Measurements from ENCODE around the gene SPANXD. TPM values are rescaled to one million over a fixed set of nuclear protein-coding genes. Genes with fewer than 3 reads are reported as not detected.

SPANXD gene
- total and polyA plus RNA-seq, 2 donors from 2014 or later: not detected

DNA sequence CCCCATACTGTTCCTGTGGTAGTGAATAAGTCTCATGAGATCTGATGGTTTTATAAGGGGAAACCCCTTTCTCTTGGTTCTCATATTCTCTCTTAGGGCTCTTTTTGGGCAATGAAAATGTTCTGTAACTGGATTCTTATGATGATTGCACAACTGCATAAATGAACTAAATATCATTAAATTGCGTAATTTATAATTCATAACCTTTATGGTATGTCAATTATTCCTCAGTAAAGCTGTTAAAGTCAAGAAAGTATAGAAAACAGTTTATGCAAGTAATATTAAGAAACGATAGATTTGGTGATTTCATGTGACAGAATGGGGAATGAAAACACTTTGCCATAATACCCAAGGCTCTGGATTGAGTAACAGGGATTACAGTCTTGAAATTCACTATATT lies 33.5 kb upstream of the SPANXD start:
- Histone ChIP-seq H3K4me3 (ENCODE audit: low read length in 3 of 3) (no peak overlapping the region), H3K36me3 (ENCODE audit: control insufficient read depth in 2 of 3, insufficient read depth in 3 of 3, low read length in 3 of 3) (no peaks in the 10 kb centered on the region), H3K27me3 (ENCODE audit: control insufficient read depth, insufficient read depth, low read length) (no peaks in the 10 kb centered on the region), H3K9me3 (ENCODE audit: control insufficient read depth in 2 of 3, insufficient read depth in 1 of 3, low read length in 3 of 3) (no peaks in the 10 kb centered on the region), H3K9ac (ENCODE audit: low read length in 3 of 3) (no peak overlapping the region), H3K4me1 (ENCODE audit: control insufficient read depth in 2 of 3, insufficient read depth in 2 of 3, low read depth in 1 of 3, low read length in 3 of 3) (no peaks in the 10 kb centered on the region), H3K27ac (ENCODE audit: low read depth in 2 of 2, low read length in 2 of 2) (no peak overlapping the region)
- FAIRE-seq (no peak), DNase-seq (no peak)
- TF ChIP-seq, protein P1, sequence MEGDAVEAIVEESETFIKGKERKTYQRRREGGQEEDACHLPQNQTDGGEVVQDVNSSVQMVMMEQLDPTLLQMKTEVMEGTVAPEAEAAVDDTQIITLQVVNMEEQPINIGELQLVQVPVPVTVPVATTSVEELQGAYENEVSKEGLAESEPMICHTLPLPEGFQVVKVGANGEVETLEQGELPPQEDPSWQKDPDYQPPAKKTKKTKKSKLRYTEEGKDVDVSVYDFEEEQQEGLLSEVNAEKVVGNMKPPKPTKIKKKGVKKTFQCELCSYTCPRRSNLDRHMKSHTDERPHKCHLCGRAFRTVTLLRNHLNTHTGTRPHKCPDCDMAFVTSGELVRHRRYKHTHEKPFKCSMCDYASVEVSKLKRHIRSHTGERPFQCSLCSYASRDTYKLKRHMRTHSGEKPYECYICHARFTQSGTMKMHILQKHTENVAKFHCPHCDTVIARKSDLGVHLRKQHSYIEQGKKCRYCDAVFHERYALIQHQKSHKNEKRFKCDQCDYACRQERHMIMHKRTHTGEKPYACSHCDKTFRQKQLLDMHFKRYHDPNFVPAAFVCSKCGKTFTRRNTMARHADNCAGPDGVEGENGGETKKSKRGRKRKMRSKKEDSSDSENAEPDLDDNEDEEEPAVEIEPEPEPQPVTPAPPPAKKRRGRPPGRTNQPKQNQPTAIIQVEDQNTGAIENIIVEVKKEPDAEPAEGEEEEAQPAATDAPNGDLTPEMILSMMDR (IDR thresholded peaks at IDR 0.05; ENCODE audit: borderline replicate concordance, extremely low read depth, insufficient read depth): no peak
- intact Hi-C loops (cut with DNase I): no loop called here

DNA sequence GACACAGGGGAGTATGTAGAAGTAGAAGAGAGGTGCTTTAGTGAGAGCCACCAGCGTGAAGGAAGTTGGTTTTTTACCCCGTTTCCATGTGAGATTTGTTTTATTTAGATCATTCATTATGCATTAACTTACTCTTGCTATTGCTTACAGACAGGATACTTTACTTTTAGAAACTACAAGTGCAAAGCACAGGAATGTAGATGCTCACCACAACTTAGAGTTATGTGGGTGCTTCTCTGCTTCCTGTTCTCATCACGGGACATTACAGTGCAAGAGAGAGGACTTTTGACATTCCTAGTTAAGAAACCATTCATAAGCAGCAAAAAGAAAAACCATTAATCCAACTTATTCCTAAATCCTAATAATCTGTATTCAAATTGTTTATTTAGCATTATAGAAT lies 25.6 kb upstream of the SPANXD start:
- no peak overlapping the region for H3K9ac ChIP-seq (ENCODE audit: low read length in 3 of 3)
- TF ChIP-seq, protein P1 (IDR thresholded peaks at IDR 0.05; ENCODE audit: borderline replicate concordance, extremely low read depth, insufficient read depth): no peak
- DNase-seq (no peak), FAIRE-seq (no peak)
- H3K27ac ChIP-seq (ENCODE audit: low read depth in 2 of 2, low read length in 2 of 2): no peak overlapping the region
- H3K4me3 ChIP-seq (ENCODE audit: low read length in 3 of 3): no peak overlapping the region
- intact Hi-C loops (cut with DNase I): no loop called here
- H3K27me3 ChIP-seq (ENCODE audit: control insufficient read depth, insufficient read depth, low read length): no peaks in the 10 kb centered on the region
- H3K36me3 ChIP-seq (ENCODE audit: control insufficient read depth in 2 of 3, insufficient read depth in 3 of 3, low read length in 3 of 3): no peaks in the 10 kb centered on the region
- no peaks in the 10 kb centered on the region for H3K4me1 ChIP-seq (ENCODE audit: control insufficient read depth in 2 of 3, insufficient read depth in 2 of 3, low read depth in 1 of 3, low read length in 3 of 3)
- no peaks in the 10 kb centered on the region for H3K9me3 ChIP-seq (ENCODE audit: control insufficient read depth in 2 of 3, insufficient read depth in 1 of 3, low read length in 3 of 3)

DNA sequence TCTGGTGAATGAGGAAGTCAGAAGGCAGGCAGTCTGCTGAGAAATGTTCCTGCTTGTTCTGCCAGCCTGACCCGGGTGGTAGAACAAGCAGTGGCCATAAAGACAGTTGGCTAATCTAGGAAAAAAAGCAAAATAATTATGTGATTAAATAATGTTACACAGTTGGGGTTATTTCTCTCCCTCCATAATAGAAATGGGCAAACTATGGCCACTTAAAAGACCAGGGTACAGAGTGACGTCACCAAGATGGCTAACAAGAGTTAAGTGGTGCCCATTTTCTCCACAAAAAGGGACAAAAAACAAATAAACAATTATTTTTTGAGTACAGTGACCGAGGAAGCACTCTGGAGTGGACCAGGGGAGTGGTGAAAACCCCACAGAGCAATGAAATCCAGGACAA lies 16.1 kb upstream of the SPANXD start:
- no peak for FAIRE-seq
- no peaks in the 10 kb centered on the region for H3K36me3 ChIP-seq (ENCODE audit: control insufficient read depth in 2 of 3, insufficient read depth in 3 of 3, low read length in 3 of 3)

More for the DNA sequence above, 16.1 kb upstream of the SPANXD start:
- H3K9me3 ChIP-seq (ENCODE audit: control insufficient read depth in 2 of 3, insufficient read depth in 1 of 3, low read length in 3 of 3): no peaks in the 10 kb centered on the region
- no peak overlapping the region for H3K4me3 ChIP-seq (ENCODE audit: low read length in 3 of 3)
- H3K27me3 ChIP-seq (ENCODE audit: control insufficient read depth, insufficient read depth, low read length): no peaks in the 10 kb centered on the region
- no peak overlapping the region for H3K27ac ChIP-seq (ENCODE audit: low read depth in 2 of 2, low read length in 2 of 2)
- intact Hi-C loops (cut with DNase I): no loop called here
- H3K9ac ChIP-seq (ENCODE audit: low read length in 3 of 3): no peak overlapping the region
- no peak for DNase-seq
- H3K4me1 ChIP-seq (ENCODE audit: control insufficient read depth in 2 of 3, insufficient read depth in 2 of 3, low read depth in 1 of 3, low read length in 3 of 3): no peaks in the 10 kb centered on the region
- TF ChIP-seq, protein P1 (IDR thresholded peaks at IDR 0.05; ENCODE audit: borderline replicate concordance, extremely low read depth, insufficient read depth): no peak
